Fibroblast of the aortic adventitia (primary cell): ENCODE measurements around the gene SNTB2. TPM values are rescaled to one million over a fixed set of nuclear protein-coding genes. Genes with fewer than 3 reads are reported as not detected.

Experiments
- DNase-seq: peaks from one replicate; pipeline ENCODE4 v3.0.0-alpha.2; 2010; ENCODE audit warnings: low read depth
- H3K4me3 ChIP-seq: 2 replicates; pipeline ENCODE4 v1.5.1; 2011; ENCODE audit warnings: low read depth, mild to moderate bottlenecking, control low read depth, low read length, moderate library complexity
- total RNA-seq: library from RNA; depleted of rRNA; stranded (reverse); fragments of >200 nt; gene quantifications from 2 replicates; pipeline ENCODE4 v1.2.3, GENCODE V29; 2012; ENCODE audit warnings: low replicate concordance
- TF ChIP-seq, protein P1 (sequence below): IDR thresholded peaks from 2 replicates; pipeline ENCODE4 v1.5.1; 2011; ENCODE audit warnings: mild to moderate bottlenecking, low read length, control low read depth, inconsistent platforms; ENCODE audit not compliant: insufficient read depth

Gene SNTB2
- total RNA-seq, 1 donor: 40.6 TPM

- H3K4me3 ChIP-seq: no peak overlapping the region
- DNase-seq: no peak
- TF ChIP-seq, protein P1, sequence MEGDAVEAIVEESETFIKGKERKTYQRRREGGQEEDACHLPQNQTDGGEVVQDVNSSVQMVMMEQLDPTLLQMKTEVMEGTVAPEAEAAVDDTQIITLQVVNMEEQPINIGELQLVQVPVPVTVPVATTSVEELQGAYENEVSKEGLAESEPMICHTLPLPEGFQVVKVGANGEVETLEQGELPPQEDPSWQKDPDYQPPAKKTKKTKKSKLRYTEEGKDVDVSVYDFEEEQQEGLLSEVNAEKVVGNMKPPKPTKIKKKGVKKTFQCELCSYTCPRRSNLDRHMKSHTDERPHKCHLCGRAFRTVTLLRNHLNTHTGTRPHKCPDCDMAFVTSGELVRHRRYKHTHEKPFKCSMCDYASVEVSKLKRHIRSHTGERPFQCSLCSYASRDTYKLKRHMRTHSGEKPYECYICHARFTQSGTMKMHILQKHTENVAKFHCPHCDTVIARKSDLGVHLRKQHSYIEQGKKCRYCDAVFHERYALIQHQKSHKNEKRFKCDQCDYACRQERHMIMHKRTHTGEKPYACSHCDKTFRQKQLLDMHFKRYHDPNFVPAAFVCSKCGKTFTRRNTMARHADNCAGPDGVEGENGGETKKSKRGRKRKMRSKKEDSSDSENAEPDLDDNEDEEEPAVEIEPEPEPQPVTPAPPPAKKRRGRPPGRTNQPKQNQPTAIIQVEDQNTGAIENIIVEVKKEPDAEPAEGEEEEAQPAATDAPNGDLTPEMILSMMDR: no peak
These were observed 147.7 kb downstream of the SNTB2 start for GRCh38 chr16:69334696-69335095.

DNA sequence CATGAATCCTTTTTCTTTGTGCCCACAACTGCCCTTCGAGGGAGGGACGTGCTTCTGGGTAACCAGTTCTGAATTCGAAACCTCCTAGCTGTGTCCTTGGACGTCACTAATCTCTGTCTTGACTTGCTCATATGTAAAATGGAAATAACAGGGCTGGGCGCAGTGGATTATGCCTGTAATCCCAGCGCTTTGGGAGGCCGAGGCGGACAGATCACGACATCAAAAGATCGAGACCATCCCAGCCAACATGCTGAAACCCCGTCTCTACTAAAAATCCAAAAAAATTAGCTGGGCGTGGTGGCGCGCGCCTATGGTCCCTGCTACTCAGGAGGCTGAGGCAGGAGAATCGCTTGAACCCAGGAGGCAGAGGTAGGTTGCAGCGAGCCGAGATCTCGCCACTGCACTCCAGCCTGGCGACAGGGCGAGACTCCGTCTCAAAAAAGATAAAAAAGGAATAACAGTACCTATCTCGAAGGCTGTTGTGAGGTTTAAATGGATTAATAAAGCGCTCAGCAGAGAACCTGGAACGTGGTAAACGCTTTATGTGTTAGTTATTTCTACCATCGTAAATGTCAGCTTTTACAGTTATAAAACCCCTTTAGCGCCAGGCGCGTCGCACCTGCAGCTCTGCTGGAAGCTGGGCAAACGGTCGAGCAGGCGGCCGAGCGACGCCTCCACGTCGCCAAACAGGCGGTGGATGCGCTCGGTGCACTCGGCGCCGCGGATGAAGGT lies 151.8 kb downstream of the SNTB2 start:
- TF ChIP-seq, protein P1: no peak
- DNase-seq: no peak

GRCh38 chr16:69339289-69340094 lies 152.5 kb downstream of the SNTB2 start, which contains the start of the genes COG8 and NIP7:
TSS of gene COG8 (minus strand) at chr16:69339564. CDS start at chr16:69339552, 12 bp downstream.
TSS of gene NIP7 (plus strand) at chr16:69339772. CDS start at chr16:69339830, 58 bp downstream.
- TF ChIP-seq, protein P1: peak; percentile 83
- peak within 1 kb of the TSS; percentile 92 for H3K4me3 ChIP-seq
- DNase-seq: peak; percentile 99

More for the DNA sequence above, 151.8 kb downstream of the SNTB2 start:
- H3K4me3 ChIP-seq: peak overlapping the region; percentile 92

DNA sequence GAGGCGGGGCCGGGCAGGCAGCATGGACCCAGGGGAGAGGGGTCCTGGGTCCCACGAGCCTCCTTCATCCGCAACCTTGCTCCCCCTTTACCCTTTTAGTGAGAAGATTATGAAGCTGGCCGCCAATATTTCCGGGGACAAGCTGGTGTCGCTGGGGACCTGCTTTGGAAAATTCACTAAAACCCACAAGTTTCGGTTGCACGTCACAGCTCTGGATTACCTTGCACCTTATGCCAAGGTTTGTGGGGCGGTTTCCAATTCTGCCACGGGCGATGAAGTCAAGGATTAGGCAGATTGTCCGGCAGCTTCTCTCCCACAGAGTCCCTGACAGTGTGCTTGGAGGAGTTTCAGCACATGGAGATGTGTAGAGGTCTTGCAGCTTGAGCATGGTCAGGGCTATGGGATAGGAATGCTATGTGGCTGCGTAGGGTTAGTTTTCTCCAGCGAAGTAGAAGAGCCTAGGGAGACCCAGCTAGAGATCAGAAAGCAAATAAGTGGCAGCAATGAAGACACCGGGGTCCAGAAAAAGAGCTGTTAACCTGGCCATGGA lies 153.2 kb downstream of the SNTB2 start:
- H3K4me3 ChIP-seq: peak overlapping the region; percentile 92
- TF ChIP-seq, protein P1: no peak
- DNase-seq: no peak

DNA sequence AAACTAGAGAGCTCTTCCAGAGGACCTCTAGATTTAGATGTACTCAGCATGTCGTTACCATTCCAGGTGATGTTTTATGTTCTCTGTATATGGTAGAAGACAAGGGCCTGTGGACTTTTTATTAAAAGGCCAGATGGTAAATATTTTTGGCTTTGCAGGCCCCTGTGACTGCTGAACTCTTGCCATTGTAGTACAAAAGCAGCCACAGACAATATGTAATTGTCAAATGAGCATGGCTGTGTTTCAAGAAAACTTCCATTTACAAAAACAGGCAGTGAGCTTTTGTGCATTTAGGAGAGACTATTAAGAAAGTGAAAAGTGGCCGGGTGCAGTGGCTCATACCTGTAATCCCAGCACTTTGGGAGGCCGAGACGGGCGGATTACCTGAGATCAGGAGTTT lies 157.2 kb downstream of the SNTB2 start:
- DNase-seq: no peak
- TF ChIP-seq, protein P1: no peak
- no peak overlapping the region for H3K4me3 ChIP-seq

GRCh38 chr16:69345923-69346322 lies 159.0 kb downstream of the SNTB2 start:
- TF ChIP-seq, protein P1: no peak
- DNase-seq: no peak
- no peak overlapping the region for H3K4me3 ChIP-seq
